Measurements from ENCODE around the gene STX8.

The STX8 gene

DNA sequence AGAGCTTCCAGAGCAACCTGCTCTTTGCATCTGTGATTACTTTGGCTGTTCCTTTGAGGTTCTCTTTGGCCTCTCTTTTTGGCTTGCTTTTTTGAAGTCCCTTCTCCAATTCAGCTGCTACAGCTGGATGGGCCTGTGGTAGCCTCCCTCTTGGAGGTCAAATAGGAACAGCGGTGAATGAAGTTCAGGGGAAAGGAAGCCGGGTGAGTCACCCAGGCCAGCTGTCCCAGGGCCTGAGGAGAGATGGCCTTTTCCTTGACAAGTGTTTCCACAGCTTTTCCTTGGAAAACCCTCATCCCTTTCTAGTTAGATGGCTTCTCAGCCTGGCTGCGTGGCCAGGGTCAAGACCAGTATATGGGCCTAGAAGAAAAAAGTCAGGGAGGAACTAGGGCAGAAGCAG is 103.1 kb downstream of the STX8 start:
- intact Hi-C loops (cut with DNase I; ENCODE audit: low total_unique reads) = no loop called here
- Histone ChIP-seq H3K4me3 (no peak overlapping the region), H3K4me1 (no peaks in the 10 kb centered on the region), H3K36me3 (no peaks in the 10 kb centered on the region), H3K9me3 (no peaks in the 10 kb centered on the region), H3K27me3 (no peaks in the 10 kb centered on the region), H3K27ac (no peak overlapping the region)
- TF ChIP-seq, protein P1, sequence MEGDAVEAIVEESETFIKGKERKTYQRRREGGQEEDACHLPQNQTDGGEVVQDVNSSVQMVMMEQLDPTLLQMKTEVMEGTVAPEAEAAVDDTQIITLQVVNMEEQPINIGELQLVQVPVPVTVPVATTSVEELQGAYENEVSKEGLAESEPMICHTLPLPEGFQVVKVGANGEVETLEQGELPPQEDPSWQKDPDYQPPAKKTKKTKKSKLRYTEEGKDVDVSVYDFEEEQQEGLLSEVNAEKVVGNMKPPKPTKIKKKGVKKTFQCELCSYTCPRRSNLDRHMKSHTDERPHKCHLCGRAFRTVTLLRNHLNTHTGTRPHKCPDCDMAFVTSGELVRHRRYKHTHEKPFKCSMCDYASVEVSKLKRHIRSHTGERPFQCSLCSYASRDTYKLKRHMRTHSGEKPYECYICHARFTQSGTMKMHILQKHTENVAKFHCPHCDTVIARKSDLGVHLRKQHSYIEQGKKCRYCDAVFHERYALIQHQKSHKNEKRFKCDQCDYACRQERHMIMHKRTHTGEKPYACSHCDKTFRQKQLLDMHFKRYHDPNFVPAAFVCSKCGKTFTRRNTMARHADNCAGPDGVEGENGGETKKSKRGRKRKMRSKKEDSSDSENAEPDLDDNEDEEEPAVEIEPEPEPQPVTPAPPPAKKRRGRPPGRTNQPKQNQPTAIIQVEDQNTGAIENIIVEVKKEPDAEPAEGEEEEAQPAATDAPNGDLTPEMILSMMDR (IDR thresholded peaks at IDR 0.05) = no peak
- DNase-seq = no peak

DNA sequence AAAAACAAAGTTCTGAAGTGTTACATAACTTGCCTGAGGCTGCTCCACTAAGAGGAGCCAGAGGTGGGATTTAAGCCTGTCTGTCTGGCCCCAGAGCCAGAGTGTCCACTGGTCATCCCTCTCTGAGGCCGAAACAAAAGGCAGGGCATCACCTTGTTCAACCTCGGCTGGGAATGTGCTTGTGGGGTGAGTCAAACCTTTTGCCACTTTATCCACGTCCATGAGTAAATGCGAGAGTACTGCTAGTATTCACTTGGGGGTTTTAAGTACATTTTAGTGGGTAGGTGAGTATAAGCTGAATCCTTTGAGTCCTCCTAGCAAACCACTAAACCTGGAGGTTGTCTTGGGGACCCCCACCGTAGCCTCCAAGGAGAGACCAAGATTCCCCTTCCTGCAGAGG is 103.5 kb downstream of the STX8 start:
- intact Hi-C loops (cut with DNase I; ENCODE audit: low total_unique reads) = no loop called here
- Histone ChIP-seq H3K9me3 (no peaks in the 10 kb centered on the region), H3K4me1 (no peaks in the 10 kb centered on the region), H3K36me3 (no peaks in the 10 kb centered on the region), H3K4me3 (no peak overlapping the region), H3K27me3 (no peaks in the 10 kb centered on the region), H3K27ac (no peak overlapping the region)
- DNase-seq = no peak
- TF ChIP-seq, protein P1 (IDR thresholded peaks at IDR 0.05) = no peak

DNA sequence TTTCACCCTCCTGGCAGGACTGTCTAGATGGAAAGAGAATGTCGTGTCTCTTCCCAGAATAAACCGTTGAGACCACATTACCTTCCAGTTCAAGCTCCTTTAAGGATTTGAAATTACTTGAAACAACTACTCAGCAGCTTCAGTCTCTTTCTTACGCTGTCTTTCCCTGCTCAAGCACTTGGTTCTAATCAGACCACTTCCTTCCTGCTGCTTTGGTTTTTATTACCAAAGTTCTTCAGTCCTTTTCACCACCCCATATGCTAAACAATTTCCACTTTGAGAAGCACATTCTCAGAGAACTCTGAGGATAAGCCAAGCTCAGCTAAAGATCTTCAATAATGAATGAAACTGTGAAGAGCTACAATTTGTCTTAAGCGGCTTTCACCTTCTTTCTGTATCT is 105.4 kb downstream of the STX8 start:
- TF ChIP-seq, protein P1 (IDR thresholded peaks at IDR 0.05) = no peak
- no peak overlapping the region for H3K4me3 ChIP-seq
- H3K4me1 ChIP-seq = peaks cover 0 to 4% (median 0%) of the 10 kb centered on the region in 4 donors
- H3K9me3 ChIP-seq = no peaks in the 10 kb centered on the region
- H3K36me3 ChIP-seq = no peaks in the 10 kb centered on the region
- H3K27ac ChIP-seq = no peak overlapping the region
- intact Hi-C loops (cut with DNase I; ENCODE audit: low total_unique reads) = no loop called here
- DNase-seq = no peak
- H3K27me3 ChIP-seq = no peaks in the 10 kb centered on the region

DNA sequence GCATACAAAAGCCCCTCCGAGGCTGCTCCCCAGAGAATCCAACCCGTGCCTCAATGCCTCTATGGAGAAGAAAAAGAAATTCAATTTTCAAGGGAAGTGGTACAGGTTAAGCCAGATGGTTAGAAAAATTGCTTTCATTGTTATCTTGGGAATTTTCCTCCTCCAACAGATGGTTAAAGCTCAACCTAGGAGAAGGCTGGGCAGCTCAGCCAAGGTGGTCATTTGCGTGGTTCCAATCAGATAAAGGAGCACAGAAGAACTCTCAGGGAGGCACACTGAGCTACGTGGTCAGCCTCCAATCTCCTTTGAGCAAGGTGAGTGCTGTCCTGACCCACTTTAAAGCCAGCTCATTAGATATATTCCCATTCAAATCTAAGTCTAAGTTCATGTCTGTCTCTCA is 106.7 kb downstream of the STX8 start:
- H3K36me3 ChIP-seq = no peaks in the 10 kb centered on the region
- no peak for DNase-seq

DNA sequence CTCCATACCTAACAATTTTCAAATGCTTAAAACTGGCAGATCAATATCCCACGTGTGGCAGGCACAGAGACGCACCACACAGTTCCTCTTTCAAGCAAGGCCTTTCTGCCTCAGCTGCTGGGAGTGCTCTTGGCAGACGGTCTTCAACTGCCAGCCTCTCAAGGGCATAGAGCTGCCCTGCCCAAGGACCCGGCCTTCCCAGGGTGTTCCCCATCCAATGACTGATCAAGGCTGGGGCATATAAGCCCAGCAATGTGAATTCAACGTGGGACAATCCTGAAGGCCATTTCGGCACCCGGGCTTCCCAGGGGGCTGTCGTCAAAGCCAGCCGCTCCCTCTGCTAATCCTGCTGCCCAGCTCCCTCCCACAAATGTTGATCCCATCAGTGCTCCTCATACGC is 107.1 kb downstream of the STX8 start:
- intact Hi-C loops (cut with DNase I; ENCODE audit: low total_unique reads) = no loop called here
- Histone ChIP-seq H3K4me3 (no peak overlapping the region), H3K27ac (no peak overlapping the region), H3K9me3 (no peaks in the 10 kb centered on the region), H3K4me1 (peaks cover 0 to 11% (median 0%) of the 10 kb centered on the region in 4 donors), H3K27me3 (no peaks in the 10 kb centered on the region), H3K36me3 (no peaks in the 10 kb centered on the region)
- TF ChIP-seq, protein P1 (IDR thresholded peaks at IDR 0.05) = no peak
- DNase-seq = no peak

More for the DNA sequence above, 106.7 kb downstream of the STX8 start:
- Histone ChIP-seq H3K27me3 (no peaks in the 10 kb centered on the region), H3K4me1 (peaks cover 0 to 11% (median 0%) of the 10 kb centered on the region in 4 donors), H3K9me3 (no peaks in the 10 kb centered on the region), H3K27ac (no peak overlapping the region), H3K4me3 (no peak overlapping the region)
- intact Hi-C loops (cut with DNase I; ENCODE audit: low total_unique reads) = no loop called here
- TF ChIP-seq, protein P1 (IDR thresholded peaks at IDR 0.05) = no peak

DNA sequence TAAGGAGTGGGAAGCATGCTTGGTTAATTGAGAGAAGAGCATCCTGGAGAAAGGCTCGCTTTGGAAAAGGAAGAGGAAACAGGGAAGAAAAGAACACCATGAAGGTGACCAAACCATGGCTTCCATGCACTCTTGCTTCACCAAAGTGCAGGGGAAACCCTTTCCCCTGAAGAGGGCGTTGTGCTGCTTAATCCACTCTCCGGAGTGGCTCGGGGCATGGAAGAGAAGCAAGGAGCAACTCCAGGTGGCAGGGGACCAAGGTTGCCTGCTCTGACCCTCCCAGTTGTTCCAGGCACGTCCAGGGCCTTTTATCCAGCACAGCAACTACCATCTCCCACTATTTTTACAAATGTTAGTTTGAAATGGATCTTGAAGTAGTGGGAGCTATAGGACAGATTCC is 108.1 kb downstream of the STX8 start:
- H3K27ac ChIP-seq = no peak overlapping the region
- intact Hi-C loops (cut with DNase I; ENCODE audit: low total_unique reads) = no loop called here

More for the DNA sequence above, 108.1 kb downstream of the STX8 start:
- H3K4me3 ChIP-seq = no peak overlapping the region
- peaks cover 0 to 11% (median 0%) of the 10 kb centered on the region in 4 donors for H3K4me1 ChIP-seq
- H3K27me3 ChIP-seq = no peaks in the 10 kb centered on the region
- TF ChIP-seq, protein P1 (IDR thresholded peaks at IDR 0.05) = no peak
- H3K9me3 ChIP-seq = no peaks in the 10 kb centered on the region
- DNase-seq = no peak
- no peaks in the 10 kb centered on the region for H3K36me3 ChIP-seq
